Measurements from ENCODE around the gene KLHL30.

KLHL30 gene

GRCh38 chr2:238148981-238149380, 10.5 kb downstream of the KLHL30 start:
- no peak for DNase-seq

- no peak for DNase-seq
Measured at GRCh38 chr2:238149841-238150572, 11.5 kb downstream of the KLHL30 start.

- no peak for DNase-seq
Measured at GRCh38 chr2:238150686-238151085, 12.2 kb downstream of the KLHL30 start.

GRCh38 chr2:238151205-238151604, 12.7 kb downstream of the KLHL30 start:
- DNase-seq = no peak

- DNase-seq = no peak
Measured at GRCh38 chr2:238151628-238152235, 13.3 kb downstream of the KLHL30 start.

- no peak for DNase-seq
Measured at GRCh38 chr2:238152771-238153688, 14.6 kb downstream of the KLHL30 start.

GRCh38 chr2:238154570-238154969, 16.1 kb downstream of the KLHL30 start:
- DNase-seq = no peak

- DNase-seq = no peak
Measured at GRCh38 chr2:238155051-238155760, 16.7 kb downstream of the KLHL30 start.

GRCh38 chr2:238155761-238156694, 17.6 kb downstream of the KLHL30 start:
- DNase-seq = no peak

- DNase-seq = no peak
Measured at GRCh38 chr2:238157506-238158017, 19.1 kb downstream of the KLHL30 start.

GRCh38 chr2:238158018-238158508, 19.6 kb downstream of the KLHL30 start:
- DNase-seq = no peak

- peak; percentile 95 for DNase-seq
Measured at GRCh38 chr2:238158509-238159070, 20.1 kb downstream of the KLHL30 start, which contains the start of gene ERFE. Gene ERFE, plus strand, starts transcription at chr2:238158970. Its CDS starts 38 bp downstream, at chr2:238159008.

- no peak for DNase-seq
Measured at GRCh38 chr2:238159071-238159539, 20.6 kb downstream of the KLHL30 start.

- no peak for DNase-seq
Measured at GRCh38 chr2:238159661-238160205, 21.3 kb downstream of the KLHL30 start.

GRCh38 chr2:238160206-238161129, 22.0 kb downstream of the KLHL30 start:
- peak; percentile 90 for DNase-seq

GRCh38 chr2:238161291-238162051, 23.0 kb downstream of the KLHL30 start:
- peak; percentile 34 for DNase-seq

- DNase-seq = peak; percentile 28
Measured at GRCh38 chr2:238162251-238162845, 23.9 kb downstream of the KLHL30 start.

All from 8988T (cell line).